H1 (cell line): ENCODE measurements around the gene ITGAV. TPM values are rescaled to one million over a fixed set of nuclear protein-coding genes. Genes with fewer than 3 reads are reported as not detected.

ENCODE experiments used
- CTCF ChIA-PET: fragments of 300-600 bp; sonication (Branson Sonifier 250); formaldehyde crosslinking; loops from one replicate; lab custom pipeline; 2021; ENCODE audit not compliant: partially characterized antibody; lab: Charles Lee
- POLR2A ChIA-PET: fragments of 300-600 bp; sonication (Branson Sonifier 250); formaldehyde crosslinking; loops from one replicate; lab custom pipeline; 2021; ENCODE audit warnings: inconsistent platforms; ENCODE audit not compliant: partially characterized antibody; lab: Charles Lee
- DNase-seq, 2 experiments: peaks; one replicate each; pipeline versions ENCODE4 v3.0.0 to v3.0.0-alpha.2; 2010 to 2022; ENCODE audit warnings: low spot score in 2 of 2, low read depth in 1 of 2, mixed read lengths in 1 of 2
- FAIRE-seq: peaks from 2 replicates; lab custom pipeline; 2011; peaks lifted over from hg19 to GRCh38; lab: Jason Lieb, UNC
- H2AFZ ChIP-seq: 2 replicates; pipeline ENCODE4 v1.8.1; 2012; ENCODE audit warnings: low read length, inconsistent platforms
- H2AK5ac ChIP-seq: 2 replicates; pipeline ENCODE4 v1.6.1; 2013; ENCODE audit warnings: low read depth, low read length
- H2BK120ac ChIP-seq: replicated peaks from 2 replicates; pipeline ENCODE3; 2013; ENCODE audit warnings: low read depth, low read length, inconsistent platforms
- H2BK12ac ChIP-seq: 2 replicates; pipeline ENCODE4 v1.6.1; 2013; ENCODE audit warnings: low read depth, low read length
- H2BK15ac ChIP-seq: 2 replicates; pipeline ENCODE4 v1.6.1; 2013; ENCODE audit warnings: low read length
- H2BK20ac ChIP-seq: 2 replicates; pipeline ENCODE4 v1.6.1; 2013; ENCODE audit warnings: low read length
- H2BK5ac ChIP-seq: 2 replicates; pipeline ENCODE4 v1.6.1; 2013; ENCODE audit warnings: low read depth, low read length
- H3K14ac ChIP-seq: 2 replicates; pipeline ENCODE4 v1.6.1; 2013; ENCODE audit warnings: inconsistent platforms; ENCODE audit not compliant: insufficient read length
- H3K18ac ChIP-seq: 2 replicates; pipeline ENCODE4 v1.6.1; 2013; ENCODE audit warnings: low read length; ENCODE audit errors: extremely low read depth
- H3K23ac ChIP-seq: 2 replicates; pipeline ENCODE4 v1.6.1; 2013; ENCODE audit warnings: inconsistent platforms; ENCODE audit not compliant: insufficient read length
- H3K23me2 ChIP-seq: 2 replicates; pipeline ENCODE4 v1.6.1; 2013; ENCODE audit warnings: low read depth, low read length
- H3K27ac ChIP-seq: 2 replicates; pipeline ENCODE4 v1.6.1; 2011; ENCODE audit warnings: low read depth, low read length, inconsistent platforms
- H3K27me3 ChIP-seq, 4 experiments: replicated peaks in 1 of 4; 1 replicate in 1 of 4; 2 replicates in 3 of 4; pipeline versions ENCODE4 v1.6.1 to v1.8.1; 2011 to 2013; ENCODE audit warnings: low read length in 3 of 4, mild to moderate bottlenecking in 3 of 4, inconsistent platforms in 2 of 4, mixed read lengths in 2 of 4, moderate library complexity in 1 of 4; ENCODE audit not compliant: control insufficient read depth in 3 of 4, insufficient read depth in 3 of 4; ENCODE audit errors: extremely low read depth in 1 of 4
- H3K36me3 ChIP-seq, 4 experiments: 2 replicates each; pipeline versions ENCODE4 v1.6.1 to v1.8.1; 2011 to 2013; ENCODE audit warnings: mild to moderate bottlenecking in 4 of 4, low read length in 3 of 4, moderate library complexity in 2 of 4, control low read depth in 1 of 4, inconsistent platforms in 1 of 4; ENCODE audit not compliant: insufficient read depth in 4 of 4, control insufficient read depth in 2 of 4
- H3K4ac ChIP-seq: replicated peaks from 2 replicates; pipeline ENCODE3; 2013; ENCODE audit warnings: low read length, low read depth, mixed read lengths, inconsistent platforms; ENCODE audit not compliant: insufficient read length
- H3K4me1 ChIP-seq, 4 experiments: replicated peaks in 1 of 4; 1 replicate in 1 of 4; 2 replicates in 3 of 4; pipeline versions ENCODE4 v1.6.1 to v1.8.1; 2011 to 2013; ENCODE audit warnings: low read length in 3 of 4, inconsistent platforms in 2 of 4, mixed read lengths in 1 of 4; ENCODE audit not compliant: insufficient read depth in 4 of 4, control insufficient read depth in 3 of 4
- H3K4me2 ChIP-seq, 2 experiments: 2 replicates each; pipeline versions ENCODE4 v1.6.1 to v1.8.1; 2011 to 2013; ENCODE audit warnings: low read depth in 2 of 2, low read length in 2 of 2, control low read depth in 1 of 2, inconsistent platforms in 1 of 2, mild to moderate bottlenecking in 1 of 2; ENCODE audit not compliant: insufficient read depth in 1 of 2
- H3K4me3 ChIP-seq, 4 experiments: fragments of 200-600, 300-600 bp in 1 of 4; sonication (generic), shearing (Covaris generic), sonication (Bioruptor Twin) in 1 of 4; 2 replicates each; pipeline versions ENCODE4 v1.5.1 to v1.8.1; 2011 to 2016; ENCODE audit warnings: low read length in 4 of 4, low read depth in 3 of 4, control low read depth in 2 of 4, inconsistent platforms in 2 of 4, mild to moderate bottlenecking in 2 of 4, mixed read lengths in 1 of 4, moderate library complexity in 1 of 4; ENCODE audit not compliant: insufficient read depth in 2 of 4; ENCODE audit errors: extremely low read depth in 1 of 4
- H3K56ac ChIP-seq: replicated peaks from 2 replicates; pipeline ENCODE3; 2013; ENCODE audit warnings: low read depth, mild to moderate bottlenecking, mixed read lengths, low read length, inconsistent platforms; ENCODE audit not compliant: insufficient read length
- H3K79me1 ChIP-seq: 2 replicates; pipeline ENCODE4 v1.6.1; 2013; ENCODE audit warnings: low read depth, low read length, control low read depth
- H3K79me2 ChIP-seq, 2 experiments: 2 replicates each; pipeline versions ENCODE4 v1.6.1 to v1.8.1; 2012 to 2013; ENCODE audit warnings: low read length in 2 of 2, mild to moderate bottlenecking in 2 of 2, inconsistent platforms in 1 of 2; ENCODE audit not compliant: insufficient read depth in 2 of 2, control insufficient read depth in 1 of 2
- H3K9ac ChIP-seq, 4 experiments: replicated peaks in 1 of 4; 1 replicate in 1 of 4; 2 replicates in 3 of 4; pipeline versions ENCODE4 v1.6.1 to v1.8.1; 2011 to 2013; ENCODE audit warnings: low read depth in 3 of 4, low read length in 3 of 4, control low read depth in 2 of 4, mild to moderate bottlenecking in 2 of 4, moderate library complexity in 2 of 4, inconsistent platforms in 1 of 4; ENCODE audit errors: extremely low read depth in 1 of 4
- H3K9me3 ChIP-seq, 2 experiments: 2 replicates each; pipeline versions ENCODE4 v1.6.1 to v1.8.1; 2012 to 2013; ENCODE audit warnings: mild to moderate bottlenecking in 2 of 2, moderate library complexity in 2 of 2, control low read depth in 1 of 2, inconsistent platforms in 1 of 2, low read depth in 1 of 2, low read length in 1 of 2, mixed read lengths in 1 of 2; ENCODE audit not compliant: insufficient read depth in 2 of 2
- H4K20me1 ChIP-seq, 2 experiments: replicated peaks in 1 of 2; 2 replicates each; pipeline versions ENCODE3 to v1.8.1; 2011 to 2013; ENCODE audit warnings: inconsistent platforms in 2 of 2, low read length in 2 of 2, mild to moderate bottlenecking in 1 of 2; ENCODE audit not compliant: insufficient read depth in 2 of 2, control insufficient read depth in 1 of 2
- H4K5ac ChIP-seq: 2 replicates; pipeline ENCODE4 v1.6.1; 2013; ENCODE audit warnings: low read length, low read depth, mixed read lengths, inconsistent platforms; ENCODE audit not compliant: insufficient read length
- H4K8ac ChIP-seq: 2 replicates; pipeline ENCODE4 v1.8.0; 2013; ENCODE audit warnings: mild to moderate bottlenecking, moderate library complexity, low read length, inconsistent platforms; ENCODE audit not compliant: insufficient read depth; ENCODE audit errors: extremely low read depth
- H4K91ac ChIP-seq: replicated peaks from 2 replicates; pipeline ENCODE3; 2013; ENCODE audit warnings: low read length, mixed read lengths, inconsistent platforms; ENCODE audit not compliant: insufficient read length
- ASH2L ChIP-seq: fragments of 200-600, 300-600 bp; sonication (generic); IDR thresholded peaks from one replicate; pipeline ENCODE4 v1.7.1; 2017; ENCODE audit warnings: low read length
- ATF2 ChIP-seq: IDR thresholded peaks from 2 replicates; pipeline ENCODE4 v1.6.1; 2012; ENCODE audit warnings: low read length, inconsistent platforms
- ATF3 ChIP-seq: IDR thresholded peaks from 2 replicates; pipeline ENCODE4 v1.6.1; 2011; ENCODE audit warnings: low read depth, mild to moderate bottlenecking, low read length; ENCODE audit not compliant: insufficient read depth
- BCL11A ChIP-seq, 2 experiments: IDR thresholded peaks; one replicate each; pipeline ENCODE4 v1.6.1; 2011; ENCODE audit warnings: low read depth in 2 of 2, low read length in 2 of 2, mild to moderate bottlenecking in 2 of 2
- CTBP2 ChIP-seq: IDR thresholded peaks from 2 replicates; pipeline ENCODE4 v1.7.0; 2011; ENCODE audit warnings: borderline replicate concordance, mild to moderate bottlenecking, moderate library complexity, mixed read lengths, low read length; ENCODE audit not compliant: insufficient read depth, insufficient read length
- E2F6 ChIP-seq: IDR thresholded peaks from 2 replicates; pipeline ENCODE4 v1.6.1; 2012; ENCODE audit warnings: inconsistent platforms
- GTF2F1 ChIP-seq: IDR thresholded peaks from 2 replicates; pipeline ENCODE4 v1.6.1; 2012; ENCODE audit warnings: low read depth, low read length, improper control_type of control experiment, borderline replicate concordance
- HDAC2 ChIP-seq, 2 experiments: fragments of 300-600 bp in 1 of 2; sonication (generic) in 1 of 2; IDR thresholded peaks; 2 replicates each; pipeline ENCODE4 v1.6.1; 2011 to 2012; ENCODE audit warnings: low read depth in 2 of 2, low read length in 2 of 2, mild to moderate bottlenecking in 2 of 2, moderate library complexity in 2 of 2, borderline replicate concordance in 1 of 2, inconsistent platforms in 1 of 2
- MAX ChIP-seq: IDR thresholded peaks from 2 replicates; pipeline ENCODE4 v1.6.1; 2012; ENCODE audit warnings: inconsistent platforms
- SP4 ChIP-seq: IDR thresholded peaks from 2 replicates; pipeline ENCODE4 v1.6.1; 2012; ENCODE audit warnings: low read length, inconsistent platforms
- TCF12 ChIP-seq: IDR thresholded peaks from 2 replicates; pipeline ENCODE4 v1.6.1; 2011; ENCODE audit warnings: low read depth, mild to moderate bottlenecking, low read length
- WGBS, 2 experiments: shearing (Covaris generic) in 1 of 2; methylation state at CpG; one replicate each; pipeline versions ENCODE4 v1.1.6 to v1.1.7; 2013 to 2015; ENCODE audit warnings: low lambda C conversion rate in 2 of 2, mixed read lengths in 2 of 2, inconsistent platforms in 1 of 2, low coverage in 1 of 2, missing lambda C conversion rate in 1 of 2; ENCODE audit not compliant: insufficient replicate concordance in 2 of 2, insufficient coverage in 1 of 2, insufficient read length in 1 of 2; ENCODE audit errors: extremely low coverage in 1 of 2, missing lambda C conversion rate in 1 of 2; 5-methylcytosine and 5-hydroxymethylcytosine counted together
- polyA plus RNA-seq, 7 experiments: library from polyadenylated mRNA; depleted of rRNA in 3 of 7; stranded (reverse) in 5 of 7; unstranded in 2 of 7; fragments of >200 nt in 5 of 7; fragments of 200-250 nt in 2 of 7; gene quantifications; 1 replicate in 5 of 7; 2 replicates in 1 of 7; 4 replicates in 1 of 7; pipeline versions ENCODE4 v1.2.1 to v1.2.3, GENCODE V29; 2011 to 2013; ENCODE audit warnings: missing spikeins in 2 of 7, mixed read lengths in 2 of 7
- total RNA-seq: library from RNA; stranded (reverse); fragmentation: NEBNext Ultra II Directional; extraction: Animal tissue kit (Norgen Biotek cat#: 25700); gene quantifications from 2 replicates; pipeline ENCODE4 v1.2.1, GENCODE V29; 2021

Gene ITGAV
- total and polyA plus RNA-seq, 2 of the 8 experiments (the other 6 are each of a cell fraction or from before 2014, with no cell fraction given): 11.7 to 42.4 TPM

- no peak for TF ChIP-seq GTF2F1
- no peak for TF ChIP-seq TCF12
- TF ChIP-seq SP4: no peak
- no peak for TF ChIP-seq ATF2
- no peak for TF ChIP-seq E2F6
- no peak for TF ChIP-seq BCL11A (IDR thresholded peaks at IDR 0.05; ENCODE audit: low read depth in 2 of 2, low read length in 2 of 2)
- TF ChIP-seq MAX: no peak
- TF ChIP-seq ASH2L: no peak
- no peak for TF ChIP-seq HDAC2 (IDR thresholded peaks at IDR 0.05; ENCODE audit: borderline replicate concordance in 1 of 2, low read depth in 2 of 2, low read length in 2 of 2)
- TF ChIP-seq CTBP2: no peak
- TF ChIP-seq ATF3: no peak
- Histone ChIP-seq H3K27ac (no peak overlapping the region), H2BK120ac (no peak overlapping the region), H3K79me1 (no peaks in the 10 kb centered on the region), H3K23me2 (no peaks in the 10 kb centered on the region; the same call in 1 of the 2 replicates), H3K4me2 (no peak overlapping the region), H3K4ac (no peak overlapping the region), H3K56ac (no peak overlapping the region), H3K36me3 (no peaks in the 10 kb centered on the region), H4K5ac (no peak overlapping the region), H2BK20ac (no peak overlapping the region), H3K9me3 (no peaks in the 10 kb centered on the region), H3K23ac (no peak overlapping the region), H2BK12ac (no peak overlapping the region), H2AK5ac (no peak overlapping the region), H3K4me3 (no peak overlapping the region), H3K18ac (no peak overlapping the region), H3K79me2 (no peaks in the 10 kb centered on the region), H4K91ac (no peak overlapping the region), H4K8ac (no peak overlapping the region), H3K4me1 (no peaks in the 10 kb centered on the region), H2AFZ (no peak overlapping the region), H2BK15ac (no peak overlapping the region), H2BK5ac (no peak overlapping the region), H3K14ac (no peak overlapping the region), H3K27me3 (no peaks in the 10 kb centered on the region), H3K9ac (no peak overlapping the region), H4K20me1 (no peaks in the 10 kb centered on the region)
- FAIRE-seq: no peak
- ChIA-PET POLR2A (no interaction called here), CTCF (no interaction called here)
- WGBS, 2 experiments: 82% methylated on average over 1 of the region's 1 CpG; no CpG with 5 or more reads in 1 of the 2 experiments
- DNase-seq: no peak
Measured at GRCh38 chr2:186562209-186562578, 27.7 kb upstream of the ITGAV start.
